SK-N-DZ (cell line): Measurements from ENCODE around the gene GNAS-AS1. TPM values are rescaled to one million over a fixed set of nuclear protein-coding genes. Genes with fewer than 3 reads are reported as not detected.

Experiments used
- DNase-seq: peaks from one replicate; pipeline ENCODE4 v3.0.0-alpha.2; 2015; ENCODE audit warnings: low spot score
- polyA plus RNA-seq, 2 experiments: library from polyadenylated mRNA; depleted of rRNA; stranded (reverse); fragments of >200 nt; gene quantifications; 2 replicates each; pipeline ENCODE4 v1.2.3, GENCODE V29; 2014

The GNAS-AS1 gene
- 1.9 and 3.7 TPM in 2 replicates for polyA plus RNA-seq (2014; cell fraction: cytosol; rRNA removed)
- polyA plus RNA-seq (2014; cell fraction: nucleus; rRNA removed): 5.2 and 5.4 TPM in 2 replicates

GRCh38 chr20:58850693-58851174 lies at the start of gene GNAS-AS1:
Gene GNAS-AS1, minus strand, starts transcription at chr20:58850902.
- DNase-seq: peak; percentile 92

GRCh38 chr20:58900397-58900796 lies 49.7 kb upstream of the GNAS-AS1 start:
- no peak for DNase-seq

GRCh38 chr20:58899512-58899911 lies 48.8 kb upstream of the GNAS-AS1 start:
- no peak for DNase-seq

DNA sequence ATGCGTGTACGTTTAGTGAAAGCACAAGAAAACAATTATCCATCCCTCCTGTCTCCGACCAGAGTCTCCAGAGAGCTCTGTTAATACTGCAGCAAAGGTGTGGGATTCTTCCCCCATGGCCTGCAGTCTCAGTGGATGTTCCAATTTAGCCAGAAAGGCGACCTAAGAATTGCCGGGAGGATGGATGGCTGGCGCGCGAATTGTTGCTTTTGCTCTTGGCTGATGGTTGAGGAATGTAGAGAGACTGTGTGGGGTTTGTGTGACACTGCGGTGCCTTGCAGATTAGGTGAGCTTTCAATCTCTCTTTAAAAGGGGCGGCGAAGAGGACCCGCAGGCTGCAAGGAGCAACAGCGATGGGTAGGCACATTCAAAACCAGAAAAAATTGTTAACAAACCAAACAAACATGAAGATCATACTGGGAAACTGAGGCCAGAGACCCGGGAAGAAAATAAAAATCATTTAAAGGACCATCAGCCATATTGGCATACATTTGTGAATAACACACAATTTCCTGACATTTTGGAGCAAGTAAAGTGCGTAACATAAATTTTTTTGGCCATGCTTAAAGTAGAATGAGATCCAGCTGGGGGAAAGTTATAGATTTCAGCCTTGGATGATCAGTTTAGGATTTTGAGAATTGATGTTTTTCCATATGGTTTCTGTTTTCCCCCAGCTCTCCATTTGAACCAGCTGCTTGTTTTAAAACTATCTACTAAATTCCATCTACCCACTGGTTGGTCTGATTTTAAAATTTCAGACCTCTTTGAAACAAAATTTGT lies 48.1 kb upstream of the GNAS-AS1 start:
- no peak for DNase-seq

- no peak for DNase-seq
These were observed 46.8 kb upstream of the GNAS-AS1 start for GRCh38 chr20:58897488-58897887.

DNA sequence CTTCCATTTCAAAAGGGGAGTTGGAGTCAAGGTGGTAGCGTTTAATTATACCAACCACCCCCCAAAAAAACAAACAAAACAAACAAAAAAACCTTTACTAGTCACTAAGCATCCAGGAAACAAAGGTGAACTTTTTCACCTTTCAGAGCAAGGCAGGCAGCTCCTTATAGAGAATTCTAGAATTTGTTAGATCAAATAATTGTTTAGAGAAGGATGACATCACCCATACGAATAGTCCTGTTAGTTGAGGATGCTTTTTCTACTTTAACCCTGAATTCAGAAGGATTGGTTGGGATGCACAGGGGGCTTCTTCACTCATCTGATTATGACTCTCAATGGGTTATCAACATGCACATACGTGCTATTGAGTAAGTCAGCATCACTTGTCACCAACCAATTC lies 46.1 kb upstream of the GNAS-AS1 start:
- DNase-seq: no peak

GRCh38 chr20:58895448-58896180 lies 44.9 kb upstream of the GNAS-AS1 start:
- no peak for DNase-seq

DNA sequence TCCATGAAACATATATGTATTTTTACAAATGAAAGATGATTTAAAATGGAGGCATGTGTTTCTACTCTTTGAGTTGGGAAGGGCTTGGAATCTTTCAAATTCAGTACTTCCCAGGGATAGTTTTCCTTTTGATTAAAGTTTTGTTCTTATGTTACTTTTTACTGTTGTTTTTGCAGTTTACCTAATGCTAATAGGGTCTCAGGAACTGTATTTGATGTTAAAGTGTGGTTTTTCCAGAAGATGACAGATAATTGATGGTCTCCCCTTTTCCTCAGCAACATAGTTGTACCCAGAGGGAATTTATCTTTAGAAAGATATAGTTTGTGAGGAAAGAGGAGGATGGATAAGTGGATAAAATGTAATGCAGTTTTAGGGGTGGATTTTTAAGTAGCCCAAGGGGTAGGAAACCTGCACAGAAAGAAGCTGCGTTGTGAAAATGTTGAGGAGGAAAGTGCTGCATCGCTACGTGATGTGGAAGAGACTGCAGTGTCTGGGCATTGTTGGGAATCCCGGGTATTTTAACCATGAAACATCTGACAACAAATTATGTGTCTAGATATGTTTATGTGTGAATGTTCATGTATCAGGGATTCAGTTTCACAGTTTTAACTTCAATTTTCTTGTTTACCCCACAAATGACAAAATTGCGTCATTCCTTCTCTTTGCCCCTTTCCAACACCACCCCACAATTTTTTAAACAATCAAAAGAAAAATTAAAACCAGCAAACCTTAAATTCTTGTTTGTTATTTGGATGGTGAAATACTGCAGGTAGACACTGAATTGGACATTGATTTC lies 44.1 kb upstream of the GNAS-AS1 start:
- DNase-seq: no peak

DNA sequence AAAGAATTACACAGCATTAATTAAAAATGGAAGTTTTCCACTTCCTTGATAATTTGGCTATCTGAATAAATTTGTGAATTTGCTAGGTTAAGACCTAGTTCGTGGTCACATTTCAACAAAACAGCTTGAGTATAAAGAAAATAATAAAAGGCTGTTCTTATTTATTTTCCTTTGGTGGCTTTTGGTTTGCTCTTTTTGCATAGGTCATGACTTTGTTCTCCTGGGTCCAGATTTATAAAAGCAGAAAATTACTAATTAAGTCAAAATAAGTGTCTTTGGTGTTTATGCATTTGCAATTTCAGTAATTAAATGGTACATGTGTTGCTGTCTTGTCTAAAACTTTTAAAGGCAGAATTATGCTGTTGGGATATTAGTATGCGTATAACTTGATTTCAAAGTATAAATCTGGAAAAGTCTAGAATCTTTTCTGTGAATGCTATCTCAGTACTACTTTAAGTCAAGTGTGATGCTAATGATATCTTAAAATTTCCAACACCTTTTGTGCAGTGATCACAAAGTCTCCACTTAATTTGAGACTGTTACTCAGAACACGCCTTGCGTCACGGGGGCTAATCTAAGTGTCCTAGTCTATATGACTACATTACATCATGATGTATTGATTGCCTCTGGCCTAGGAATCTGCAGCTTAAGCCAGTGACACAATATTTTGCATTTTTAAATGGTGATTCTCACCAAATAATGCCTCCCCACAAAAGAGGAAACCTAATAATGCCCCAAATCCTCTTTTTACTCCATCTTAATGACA lies 42.8 kb upstream of the GNAS-AS1 start:
- DNase-seq: no peak

- peak; percentile 67 for DNase-seq
These were observed 42.2 kb upstream of the GNAS-AS1 start for GRCh38 chr20:58892932-58893224.

GRCh38 chr20:58892141-58892931 lies 41.6 kb upstream of the GNAS-AS1 start:
- DNase-seq: peak; percentile 81

DNA sequence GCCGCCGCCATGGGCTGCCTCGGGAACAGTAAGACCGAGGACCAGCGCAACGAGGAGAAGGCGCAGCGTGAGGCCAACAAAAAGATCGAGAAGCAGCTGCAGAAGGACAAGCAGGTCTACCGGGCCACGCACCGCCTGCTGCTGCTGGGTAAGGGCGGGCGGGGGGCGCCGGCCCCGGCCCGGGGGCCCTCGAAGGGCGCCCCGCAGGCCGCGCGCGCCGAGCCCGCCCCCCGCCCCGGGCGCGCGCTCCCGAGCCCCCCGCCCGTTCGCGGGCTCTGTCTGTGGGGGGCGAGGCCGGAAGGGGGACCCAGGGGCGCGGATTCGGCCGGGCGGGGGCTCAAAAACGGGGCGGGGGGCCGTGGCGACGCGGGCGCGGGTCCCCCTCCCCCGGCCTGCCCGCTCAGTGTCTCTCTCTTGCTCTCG lies 41.0 kb upstream of the GNAS-AS1 start:
- DNase-seq: peak; percentile 68

DNA sequence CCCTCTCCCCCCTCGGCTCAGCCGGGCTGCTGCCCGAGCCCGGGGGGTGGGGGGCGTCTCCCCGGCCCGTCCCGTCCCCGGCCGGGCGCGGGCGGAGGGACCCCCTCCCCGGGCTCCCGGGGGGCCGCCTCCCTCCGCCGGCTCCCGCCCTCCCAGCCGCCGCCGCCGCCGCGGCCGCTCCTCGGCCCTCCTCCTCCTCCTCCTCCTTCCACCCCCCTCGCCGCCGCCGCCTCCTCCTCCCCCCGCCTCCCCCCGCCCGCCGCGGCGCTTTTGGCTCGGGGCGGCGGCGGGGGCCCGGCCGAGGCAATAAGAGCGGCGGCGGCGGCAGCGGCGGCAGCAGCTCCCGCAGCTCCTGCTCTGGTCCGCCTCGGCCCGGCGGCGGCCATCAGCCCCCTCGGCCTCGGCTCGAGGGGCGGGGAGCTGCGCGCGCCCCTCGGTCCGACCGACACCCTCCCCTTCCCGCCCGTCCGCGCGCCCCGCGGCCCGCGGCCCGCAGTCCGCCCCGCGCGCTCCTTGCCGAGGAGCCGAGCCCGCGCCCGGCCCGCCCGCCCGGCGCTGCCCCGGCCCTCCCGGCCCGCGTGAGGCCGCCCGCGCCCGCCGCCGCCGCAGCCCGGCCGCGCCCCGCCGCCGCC lies 40.5 kb upstream of the GNAS-AS1 start:
- DNase-seq: no peak

GRCh38 chr20:58890518-58891085 lies 39.9 kb upstream of the GNAS-AS1 start:
- peak; percentile 91 for DNase-seq

GRCh38 chr20:58889798-58890517 lies 39.3 kb upstream of the GNAS-AS1 start:
- DNase-seq: no peak

DNA sequence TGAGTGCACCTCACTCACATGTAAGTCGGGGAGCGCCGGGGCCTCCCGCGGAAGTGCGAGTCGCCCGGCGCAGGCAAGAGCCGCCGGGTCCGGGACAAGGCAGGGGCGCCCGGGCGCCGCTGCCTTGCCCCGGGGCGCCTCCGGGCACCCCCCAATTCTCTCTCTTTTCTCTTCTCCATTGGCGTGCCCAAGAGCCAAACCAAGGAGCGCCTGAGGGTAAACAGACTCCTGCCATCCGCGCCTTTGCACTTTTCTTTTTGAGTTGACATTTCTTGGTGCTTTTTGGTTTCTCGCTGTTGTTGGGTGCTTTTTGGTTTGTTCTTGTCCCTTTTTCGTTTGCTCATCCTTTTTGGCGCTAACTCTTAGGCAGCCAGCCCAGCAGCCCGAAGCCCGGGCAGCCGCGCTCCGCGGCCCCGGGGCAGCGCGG lies 38.6 kb upstream of the GNAS-AS1 start:
- DNase-seq: no peak

DNA sequence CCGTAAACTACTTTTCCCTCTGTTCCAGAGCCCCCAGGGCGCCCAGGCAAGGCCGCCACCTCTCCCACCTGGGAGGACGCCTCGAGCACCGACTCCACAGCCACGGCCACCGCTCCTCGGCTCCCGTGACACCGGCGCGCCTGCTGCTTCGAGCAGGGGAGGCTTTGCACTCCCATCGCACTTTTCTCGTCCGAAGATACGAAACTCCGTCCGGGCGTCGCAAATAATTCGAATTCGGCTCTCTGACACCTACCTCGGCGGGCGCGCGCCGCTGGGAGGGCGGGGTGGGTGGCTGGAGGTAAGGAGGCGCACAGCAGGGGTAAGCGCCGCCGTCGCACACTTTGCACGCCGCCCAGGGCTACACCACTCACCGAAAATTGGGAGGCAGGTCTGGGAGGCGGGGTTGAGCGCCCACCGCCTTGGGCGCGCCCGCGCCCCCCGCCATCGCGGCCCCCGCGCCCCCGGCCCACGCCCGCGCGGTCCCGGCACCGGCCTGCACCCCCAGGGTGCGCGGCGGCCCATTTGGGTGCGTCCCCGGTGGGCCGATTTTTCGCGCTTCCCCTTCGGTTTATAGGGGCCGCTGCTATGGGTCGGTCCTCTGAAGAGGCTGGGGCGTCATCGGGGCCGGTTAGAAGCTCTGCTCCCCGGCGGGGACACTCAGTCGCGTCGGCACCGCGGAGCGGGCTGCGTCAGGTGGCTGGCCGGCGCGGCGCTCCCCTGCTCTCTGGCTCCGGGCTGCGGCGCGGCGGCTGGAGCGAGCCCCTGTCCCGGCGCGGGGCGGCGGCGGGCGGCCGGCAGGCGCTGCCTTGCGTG lies 38.0 kb upstream of the GNAS-AS1 start:
- peak; percentile 64 for DNase-seq

DNA sequence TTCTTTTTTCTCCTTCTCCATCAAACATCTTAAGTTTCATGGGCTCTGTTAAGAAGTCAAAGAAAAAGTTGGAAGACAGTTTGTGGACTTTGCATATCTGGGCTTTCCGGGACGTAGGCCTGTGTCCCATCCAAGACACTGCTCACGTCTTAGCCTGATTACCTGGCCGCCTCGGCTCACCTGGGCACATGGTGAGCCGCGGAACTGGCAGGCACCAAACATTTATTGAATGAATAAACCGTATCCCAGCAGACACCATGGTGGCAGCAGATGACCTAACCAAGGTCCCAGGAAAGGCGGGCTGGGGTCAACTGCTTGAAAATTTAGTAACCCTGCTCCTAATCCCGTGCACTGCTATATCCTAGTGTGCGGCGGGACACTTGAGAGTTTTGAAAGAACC lies 37.4 kb upstream of the GNAS-AS1 start:
- no peak for DNase-seq
